Keratinocyte (primary cell): ENCODE results near the gene MCTS1. TPM values are rescaled to one million over a fixed set of nuclear protein-coding genes. Genes with fewer than 3 reads are reported as not detected.

Source experiments
- DNase-seq: peaks from one replicate; pipeline ENCODE4 v3.0.0-alpha.2; 2011; ENCODE audit warnings: low read depth, missing footprints, low spot score
- FAIRE-seq: peaks from 2 replicates; lab custom pipeline; 2011; peaks lifted over from hg19 to GRCh38; lab: Jason Lieb, UNC
- H2AFZ ChIP-seq: 2 replicates; pipeline ENCODE4 v1.6.0; 2012; ENCODE audit warnings: low read length, control low read depth, inconsistent platforms; ENCODE audit not compliant: control insufficient read depth
- H3K27ac ChIP-seq: 2 replicates; pipeline ENCODE4 v1.5.1; 2011; ENCODE audit warnings: low read length; ENCODE audit not compliant: control insufficient read depth, insufficient read depth
- H3K27me3 ChIP-seq: 3 replicates; pipeline ENCODE4 v1.6.0; 2011; ENCODE audit warnings: low read length; ENCODE audit not compliant: control insufficient read depth, insufficient read depth; ENCODE audit errors: extremely low read depth
- H3K36me3 ChIP-seq, 2 experiments: 2 replicates in 1 of 2; 3 replicates in 1 of 2; pipeline ENCODE4 v1.5.1; 2011; ENCODE audit warnings: low read length in 2 of 2, mild to moderate bottlenecking in 1 of 2; ENCODE audit not compliant: control insufficient read depth in 2 of 2, insufficient read depth in 2 of 2; ENCODE audit errors: extremely low read depth in 1 of 2
- H3K4me1 ChIP-seq: 3 replicates; pipeline ENCODE4 v1.5.1; 2011; ENCODE audit warnings: low read length; ENCODE audit not compliant: control insufficient read depth, insufficient read depth; ENCODE audit errors: extremely low read depth
- H3K4me2 ChIP-seq: 3 replicates; pipeline ENCODE4 v1.6.0; 2011; ENCODE audit warnings: low read depth, low read length; ENCODE audit not compliant: control insufficient read depth, insufficient read depth; ENCODE audit errors: extremely low read depth
- H3K4me3 ChIP-seq, 3 experiments: fragments of 200-600 bp in 1 of 3; sonication (generic) in 1 of 3; 2 replicates in 2 of 3; 3 replicates in 1 of 3; pipeline ENCODE4 v1.5.1; 2011 to 2016; ENCODE audit warnings: low read length in 3 of 3, mild to moderate bottlenecking in 3 of 3, control low read depth in 2 of 3, inconsistent platforms in 1 of 3, low read depth in 1 of 3, mixed read lengths in 1 of 3, mixed run types in 1 of 3, moderate library complexity in 1 of 3; ENCODE audit not compliant: control insufficient read depth in 2 of 3, insufficient read depth in 2 of 3; ENCODE audit errors: extremely low read depth in 1 of 3
- H3K79me2 ChIP-seq: 2 replicates; pipeline ENCODE4 v1.6.0; 2012; ENCODE audit warnings: low read length; ENCODE audit not compliant: control insufficient read depth, insufficient read depth
- H3K9ac ChIP-seq: 3 replicates; pipeline ENCODE4 v1.6.0; 2011; ENCODE audit warnings: low read length; ENCODE audit not compliant: control insufficient read depth, insufficient read depth; ENCODE audit errors: extremely low read depth
- H3K9me1 ChIP-seq: 3 replicates; pipeline ENCODE4 v1.6.0; 2011; ENCODE audit warnings: low read length; ENCODE audit not compliant: control insufficient read depth, insufficient read depth; ENCODE audit errors: extremely low read depth
- H3K9me3 ChIP-seq: 2 replicates; pipeline ENCODE4 v1.5.1; 2012; ENCODE audit warnings: low read depth, low read length; ENCODE audit not compliant: control insufficient read depth
- H4K20me1 ChIP-seq: 3 replicates; pipeline ENCODE4 v1.6.0; 2011; ENCODE audit warnings: low read length; ENCODE audit not compliant: control insufficient read depth, insufficient read depth; ENCODE audit errors: extremely low read depth
- EZH2 ChIP-seq: IDR thresholded peaks from one replicate; pipeline ENCODE4 v1.6.1; 2012; ENCODE audit warnings: inconsistent platforms, mild to moderate bottlenecking, low read length, moderate library complexity
- dilution Hi-C: fragments of 300-500 bp; cut with MboI; formaldehyde crosslinking; loops from one replicate; pipeline ENCODE4 v1.7.0; 2020; ENCODE audit warnings: low sequenced_read_pairs; ENCODE audit not compliant: extremely low pct_ligation_motif_present
- polyA plus RNA-seq, 5 experiments: library from polyadenylated mRNA; depleted of rRNA in 3 of 5; stranded (reverse) in 3 of 5; stranded (forward) in 1 of 5; unstranded in 1 of 5; fragments of >200 nt; gene quantifications; 1 replicate in 1 of 5; 2 replicates in 3 of 5; 3 replicates in 1 of 5; pipeline versions ENCODE4 v1.2.1 to v1.2.3, GENCODE V29; 2011 to 2012; ENCODE audit warnings: missing spikeins in 2 of 5, low read depth in 1 of 5, low replicate concordance in 1 of 5
- TF ChIP-seq, protein P1 (sequence below), 3 experiments: IDR thresholded peaks in 1 of 3; conservative IDR thresholded peaks in 1 of 3; optimal IDR thresholded peaks in 1 of 3; 2 replicates in 2 of 3; 3 replicates in 1 of 3; pipeline versions ENCODE3 to v1.5.1; 2011; ENCODE audit warnings: low read length in 3 of 3, mild to moderate bottlenecking in 3 of 3, moderate library complexity in 2 of 3, control low read depth in 1 of 3, inconsistent platforms in 1 of 3; ENCODE audit not compliant: insufficient read depth in 2 of 3; ENCODE audit errors: extremely low read depth in 1 of 3

Gene MCTS1
- polyA plus RNA-seq, 1 donor (not counting 4 experiments of a cell fraction or from before 2014, with no cell fraction given) = 97.7 TPM

DNA sequence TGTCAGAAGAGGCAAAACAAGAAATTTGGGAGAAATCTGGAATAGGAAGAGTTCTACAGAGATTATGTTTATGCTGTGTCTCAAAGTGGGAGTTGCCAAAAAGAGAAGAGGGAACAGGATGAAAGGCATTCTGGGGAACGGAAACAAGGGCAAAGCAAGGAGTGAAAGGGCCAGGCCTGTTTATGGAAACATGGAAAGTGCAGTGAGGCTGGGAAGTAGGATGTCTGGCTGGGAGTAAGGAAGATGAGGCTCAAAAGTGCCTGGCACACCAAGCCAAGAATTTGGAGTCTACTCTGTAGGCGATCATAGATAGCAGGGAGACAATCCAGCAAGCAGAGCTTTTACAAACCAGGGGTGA, 41.4 kb upstream of the MCTS1 start:
- FAIRE-seq (no peak), DNase-seq (no peak)
- H3K27ac ChIP-seq = peak overlapping the region; percentile 81
- H3K4me2 ChIP-seq = peak overlapping the region; percentile 80
- no peaks in the 10 kb centered on the region for H3K36me3 ChIP-seq
- H2AFZ ChIP-seq = no peak overlapping the region
- peaks cover 5% of the 10 kb centered on the region for H3K4me1 ChIP-seq
- no peak for TF ChIP-seq EZH2
- TF ChIP-seq, protein P1, sequence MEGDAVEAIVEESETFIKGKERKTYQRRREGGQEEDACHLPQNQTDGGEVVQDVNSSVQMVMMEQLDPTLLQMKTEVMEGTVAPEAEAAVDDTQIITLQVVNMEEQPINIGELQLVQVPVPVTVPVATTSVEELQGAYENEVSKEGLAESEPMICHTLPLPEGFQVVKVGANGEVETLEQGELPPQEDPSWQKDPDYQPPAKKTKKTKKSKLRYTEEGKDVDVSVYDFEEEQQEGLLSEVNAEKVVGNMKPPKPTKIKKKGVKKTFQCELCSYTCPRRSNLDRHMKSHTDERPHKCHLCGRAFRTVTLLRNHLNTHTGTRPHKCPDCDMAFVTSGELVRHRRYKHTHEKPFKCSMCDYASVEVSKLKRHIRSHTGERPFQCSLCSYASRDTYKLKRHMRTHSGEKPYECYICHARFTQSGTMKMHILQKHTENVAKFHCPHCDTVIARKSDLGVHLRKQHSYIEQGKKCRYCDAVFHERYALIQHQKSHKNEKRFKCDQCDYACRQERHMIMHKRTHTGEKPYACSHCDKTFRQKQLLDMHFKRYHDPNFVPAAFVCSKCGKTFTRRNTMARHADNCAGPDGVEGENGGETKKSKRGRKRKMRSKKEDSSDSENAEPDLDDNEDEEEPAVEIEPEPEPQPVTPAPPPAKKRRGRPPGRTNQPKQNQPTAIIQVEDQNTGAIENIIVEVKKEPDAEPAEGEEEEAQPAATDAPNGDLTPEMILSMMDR (optimal IDR thresholded peaks at IDR 0.05 in 1 of 3, IDR thresholded peaks at IDR 0.05 in 1 of 3, conservative IDR thresholded peaks at IDR 0.05 in 1 of 3; ENCODE audit: extremely low read depth in 1 of 3, insufficient read depth in 2 of 3, low read length in 3 of 3) = no peak
- H3K9me3 ChIP-seq = no peaks in the 10 kb centered on the region
- no peak overlapping the region for H3K4me3 ChIP-seq
- dilution Hi-C loops = no loop called here
- no peaks in the 10 kb centered on the region for H3K9me1 ChIP-seq
- peaks cover 17% of the 10 kb centered on the region for H3K79me2 ChIP-seq
- no peak overlapping the region for H3K9ac ChIP-seq
- H4K20me1 ChIP-seq = no peaks in the 10 kb centered on the region
- no peaks in the 10 kb centered on the region for H3K27me3 ChIP-seq

DNA sequence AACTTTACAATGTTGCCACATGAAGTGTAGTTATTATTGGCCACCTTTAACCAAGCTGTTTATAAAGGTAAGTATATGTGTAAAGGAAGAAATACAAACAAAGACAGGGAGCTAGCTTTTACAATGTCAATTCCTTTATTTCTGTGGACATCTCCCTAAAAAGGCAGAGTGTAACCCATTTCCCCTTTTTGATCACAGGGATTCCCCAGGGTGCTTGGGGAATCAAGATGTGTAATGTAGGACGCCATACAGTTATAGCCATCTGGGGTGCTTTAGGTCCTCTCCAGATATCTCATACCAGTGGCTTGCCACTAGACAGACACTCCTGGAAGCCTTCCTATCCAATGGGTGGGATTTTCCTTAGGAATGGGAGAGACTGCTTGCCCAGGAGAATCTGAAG, 39.0 kb upstream of the MCTS1 start:
- H3K4me2 ChIP-seq = no peak overlapping the region
- H3K27me3 ChIP-seq = no peaks in the 10 kb centered on the region
- H3K9me3 ChIP-seq = no peaks in the 10 kb centered on the region
- TF ChIP-seq, protein P1 (optimal IDR thresholded peaks at IDR 0.05 in 1 of 3, IDR thresholded peaks at IDR 0.05 in 1 of 3, conservative IDR thresholded peaks at IDR 0.05 in 1 of 3; ENCODE audit: extremely low read depth in 1 of 3, insufficient read depth in 2 of 3, low read length in 3 of 3) = no peak
- TF ChIP-seq EZH2 = no peak
- H3K4me1 ChIP-seq = peaks cover 8% of the 10 kb centered on the region
- peaks cover 2% of the 10 kb centered on the region for H3K79me2 ChIP-seq
- H2AFZ ChIP-seq = no peak overlapping the region
- no peaks in the 10 kb centered on the region for H4K20me1 ChIP-seq
- dilution Hi-C loops = no loop called here
- DNase-seq (no peak), FAIRE-seq (no peak)
- H3K27ac ChIP-seq = no peak overlapping the region
- no peaks in the 10 kb centered on the region for H3K36me3 ChIP-seq
- no peaks in the 10 kb centered on the region for H3K9me1 ChIP-seq
- no peak overlapping the region for H3K9ac ChIP-seq
- no peak overlapping the region for H3K4me3 ChIP-seq
